ENCODE measurements around the gene GPR150. TPM values are rescaled to one million over a fixed set of nuclear protein-coding genes. Genes with fewer than 3 reads are reported as not detected.
A peak's percentile ranks its signal among the peaks of the same experiment; 100 is the strongest.

Gene GPR150
- total and polyA plus RNA-seq, 10 of the 15 experiments (the other 5 are each of a cell fraction or from before 2014, with no cell fraction given): 0.08 to 1.1 (median 0.37) TPM; not detected in 1

GRCh38 chr5:95617057-95617456 is 2.8 kb upstream of the GPR150 start (continued):
- TF ChIP-seq, protein P1, sequence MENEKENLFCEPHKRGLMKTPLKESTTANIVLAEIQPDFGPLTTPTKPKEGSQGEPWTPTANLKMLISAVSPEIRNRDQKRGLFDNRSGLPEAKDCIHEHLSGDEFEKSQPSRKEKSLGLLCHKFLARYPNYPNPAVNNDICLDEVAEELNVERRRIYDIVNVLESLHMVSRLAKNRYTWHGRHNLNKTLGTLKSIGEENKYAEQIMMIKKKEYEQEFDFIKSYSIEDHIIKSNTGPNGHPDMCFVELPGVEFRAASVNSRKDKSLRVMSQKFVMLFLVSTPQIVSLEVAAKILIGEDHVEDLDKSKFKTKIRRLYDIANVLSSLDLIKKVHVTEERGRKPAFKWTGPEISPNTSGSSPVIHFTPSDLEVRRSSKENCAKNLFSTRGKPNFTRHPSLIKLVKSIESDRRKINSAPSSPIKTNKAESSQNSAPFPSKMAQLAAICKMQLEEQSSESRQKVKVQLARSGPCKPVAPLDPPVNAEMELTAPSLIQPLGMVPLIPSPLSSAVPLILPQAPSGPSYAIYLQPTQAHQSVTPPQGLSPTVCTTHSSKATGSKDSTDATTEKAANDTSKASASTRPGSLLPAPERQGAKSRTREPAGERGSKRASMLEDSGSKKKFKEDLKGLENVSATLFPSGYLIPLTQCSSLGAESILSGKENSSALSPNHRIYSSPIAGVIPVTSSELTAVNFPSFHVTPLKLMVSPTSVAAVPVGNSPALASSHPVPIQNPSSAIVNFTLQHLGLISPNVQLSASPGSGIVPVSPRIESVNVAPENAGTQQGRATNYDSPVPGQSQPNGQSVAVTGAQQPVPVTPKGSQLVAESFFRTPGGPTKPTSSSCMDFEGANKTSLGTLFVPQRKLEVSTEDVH (IDR thresholded peaks at IDR 0.05; ENCODE audit: low read depth, partially characterized antibody): no peak
- TF ChIP-seq CREM (IDR thresholded peaks at IDR 0.05; ENCODE audit: low read depth): peak; percentile 64
- TF ChIP-seq SMARCA5 (IDR thresholded peaks at IDR 0.05): no peak
- no peak for TF ChIP-seq CHD4 (IDR thresholded peaks at IDR 0.05)
- TF ChIP-seq ZNF24 (IDR thresholded peaks at IDR 0.05): no peak
- TF ChIP-seq HDAC2 (IDR thresholded peaks at IDR 0.05): no peak
- no peak for TF ChIP-seq RAD21 (IDR thresholded peaks at IDR 0.05; ENCODE audit: insufficient read depth, low read depth, low read length)
- no peak for TF ChIP-seq HDAC6 (IDR thresholded peaks at IDR 0.05; ENCODE audit: unreplicated experiment)
- no peak for TF ChIP-seq CBX5 (IDR thresholded peaks at IDR 0.05; ENCODE audit: low read depth)
- TF ChIP-seq RBBP5 (conservative IDR thresholded peaks at IDR 0.05): no peak
- TF ChIP-seq REST (IDR thresholded peaks at IDR 0.05; ENCODE audit: low read depth, low read length): no peak
- no peak for TF ChIP-seq SREBF2 (IDR thresholded peaks at IDR 0.05; ENCODE audit: low read length)
- no peak for TF ChIP-seq PKNOX1 (IDR thresholded peaks at IDR 0.05)
- TF ChIP-seq NFYB (IDR thresholded peaks at IDR 0.05; ENCODE audit: insufficient read depth, low read depth, low read length): no peak
- TF ChIP-seq TCF7 (IDR thresholded peaks at IDR 0.05; ENCODE audit: borderline replicate concordance): no peak
- peak; percentile 68; the same call in 1 of the 2 replicates for TF ChIP-seq MTA2 (IDR thresholded peaks at IDR 0.05; ENCODE audit: low read depth)
- no peak for TF ChIP-seq RFX5 (IDR thresholded peaks at IDR 0.05; ENCODE audit: low read depth, low read length)
- TF ChIP-seq TAF1 (IDR thresholded peaks at IDR 0.05; ENCODE audit: borderline replicate concordance, low read depth, low read length): no peak
- peak; percentile 52; the same call in 1 of the 2 replicates for TF ChIP-seq ATF7 (IDR thresholded peaks at IDR 0.05; ENCODE audit: low read depth)
- 0 out of 2 replicates have a peak, but pooled peaks have one; percentile 33 for TF ChIP-seq NR2F1 (conservative IDR thresholded peaks at IDR 0.05)
- TF ChIP-seq, protein P2, sequence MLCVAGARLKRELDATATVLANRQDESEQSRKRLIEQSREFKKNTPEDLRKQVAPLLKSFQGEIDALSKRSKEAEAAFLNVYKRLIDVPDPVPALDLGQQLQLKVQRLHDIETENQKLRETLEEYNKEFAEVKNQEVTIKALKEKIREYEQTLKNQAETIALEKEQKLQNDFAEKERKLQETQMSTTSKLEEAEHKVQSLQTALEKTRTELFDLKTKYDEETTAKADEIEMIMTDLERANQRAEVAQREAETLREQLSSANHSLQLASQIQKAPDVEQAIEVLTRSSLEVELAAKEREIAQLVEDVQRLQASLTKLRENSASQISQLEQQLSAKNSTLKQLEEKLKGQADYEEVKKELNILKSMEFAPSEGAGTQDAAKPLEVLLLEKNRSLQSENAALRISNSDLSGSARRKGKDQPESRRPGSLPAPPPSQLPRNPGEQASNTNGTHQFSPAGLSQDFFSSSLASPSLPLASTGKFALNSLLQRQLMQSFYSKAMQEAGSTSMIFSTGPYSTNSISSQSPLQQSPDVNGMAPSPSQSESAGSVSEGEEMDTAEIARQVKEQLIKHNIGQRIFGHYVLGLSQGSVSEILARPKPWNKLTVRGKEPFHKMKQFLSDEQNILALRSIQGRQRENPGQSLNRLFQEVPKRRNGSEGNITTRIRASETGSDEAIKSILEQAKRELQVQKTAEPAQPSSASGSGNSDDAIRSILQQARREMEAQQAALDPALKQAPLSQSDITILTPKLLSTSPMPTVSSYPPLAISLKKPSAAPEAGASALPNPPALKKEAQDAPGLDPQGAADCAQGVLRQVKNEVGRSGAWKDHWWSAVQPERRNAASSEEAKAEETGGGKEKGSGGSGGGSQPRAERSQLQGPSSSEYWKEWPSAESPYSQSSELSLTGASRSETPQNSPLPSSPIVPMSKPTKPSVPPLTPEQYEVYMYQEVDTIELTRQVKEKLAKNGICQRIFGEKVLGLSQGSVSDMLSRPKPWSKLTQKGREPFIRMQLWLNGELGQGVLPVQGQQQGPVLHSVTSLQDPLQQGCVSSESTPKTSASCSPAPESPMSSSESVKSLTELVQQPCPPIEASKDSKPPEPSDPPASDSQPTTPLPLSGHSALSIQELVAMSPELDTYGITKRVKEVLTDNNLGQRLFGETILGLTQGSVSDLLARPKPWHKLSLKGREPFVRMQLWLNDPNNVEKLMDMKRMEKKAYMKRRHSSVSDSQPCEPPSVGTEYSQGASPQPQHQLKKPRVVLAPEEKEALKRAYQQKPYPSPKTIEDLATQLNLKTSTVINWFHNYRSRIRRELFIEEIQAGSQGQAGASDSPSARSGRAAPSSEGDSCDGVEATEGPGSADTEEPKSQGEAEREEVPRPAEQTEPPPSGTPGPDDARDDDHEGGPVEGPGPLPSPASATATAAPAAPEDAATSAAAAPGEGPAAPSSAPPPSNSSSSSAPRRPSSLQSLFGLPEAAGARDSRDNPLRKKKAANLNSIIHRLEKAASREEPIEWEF (IDR thresholded peaks at IDR 0.05; ENCODE audit: insufficient replicate concordance, low read depth, low read length): no peak

Data from GM12878 (cell line).